ENCODE measurements around the gene SRGAP1.

- no peak for TF ChIP-seq POLR2AphosphoS5 (IDR thresholded peaks at IDR 0.05)
- TF ChIP-seq CTCF (IDR thresholded peaks at IDR 0.05), result no peak
- no peak for TF ChIP-seq POLR2A (IDR thresholded peaks at IDR 0.05)
- no peak for TF ChIP-seq EP300 (IDR thresholded peaks at IDR 0.05)
Measured at GRCh38 chr12:63855299-63855698, 10.8 kb downstream of the SRGAP1 start.

Measured in upper lobe of left lung (tissue), 4 donors.